SK-N-SH treated with all-trans-retinoic acid at 6 μM for 48 hours (cell line): ENCODE data around the gene THRAP3.

Source experiments
- ATAC-seq: fragments of 200-7000 bp; cut with Tn5 transposase; 3 replicates; pipeline ENCODE4 v1.9.1; 2020; ENCODE audit warnings: mild to moderate bottlenecking, moderate library complexity
- ARNTL ChIP-seq: fragments of 450-650 bp; formaldehyde crosslinking; IDR thresholded peaks from 2 replicates; pipeline ENCODE4 v1.5.0; 2020; ENCODE audit warnings: low read depth, mild to moderate bottlenecking, moderate library complexity, borderline replicate concordance
- BACH2 ChIP-seq: fragments of 250-450 bp; sonication (Bioruptor Pico); IDR thresholded peaks from 2 replicates; pipeline ENCODE4 v1.9.0; 2021; ENCODE audit warnings: mild to moderate bottlenecking, borderline replicate concordance
- CSDC2 ChIP-seq: fragments of 250-450 bp; sonication (Bioruptor Pico); IDR thresholded peaks from 2 replicates; pipeline ENCODE4 v1.5.0; 2020; ENCODE audit warnings: mild to moderate bottlenecking, moderate library complexity
- ESRRG ChIP-seq: fragments of 250-450 bp; sonication (Bioruptor Pico); IDR thresholded peaks from 2 replicates; pipeline ENCODE4 v1.6.1; 2021; ENCODE audit warnings: mild to moderate bottlenecking
- GLIS3 ChIP-seq: fragments of 250-450 bp; sonication (Bioruptor Pico); IDR thresholded peaks from 2 replicates; pipeline ENCODE4 v1.5.0; 2020; ENCODE audit warnings: mild to moderate bottlenecking, moderate library complexity
- ISL1 ChIP-seq: fragments of 250-450 bp; sonication (Bioruptor Pico); IDR thresholded peaks from 2 replicates; pipeline ENCODE4 v2.1.2; 2022; ENCODE audit warnings: mild to moderate bottlenecking, moderate library complexity
- OSR1 ChIP-seq: fragments of 250-450 bp; sonication (Bioruptor Pico); IDR thresholded peaks from 2 replicates; pipeline ENCODE4 v1.8.0; 2022; ENCODE audit warnings: moderate library complexity, mild to moderate bottlenecking, inconsistent platforms
- PPARA ChIP-seq: fragments of 250-450 bp; sonication (Bioruptor Pico); IDR thresholded peaks from 2 replicates; pipeline ENCODE4 v1.5.0; 2020; ENCODE audit warnings: mild to moderate bottlenecking, borderline replicate concordance
- RARB ChIP-seq: fragments of 250-450 bp; sonication (Bioruptor Pico); IDR thresholded peaks from 2 replicates; pipeline ENCODE4 v1.8.0; 2021; ENCODE audit warnings: mild to moderate bottlenecking, moderate library complexity
- SNAI2 ChIP-seq: fragments of 250-450 bp; sonication (Bioruptor Pico); IDR thresholded peaks from 2 replicates; pipeline ENCODE4 v1.5.0; 2020; ENCODE audit warnings: mild to moderate bottlenecking, moderate library complexity
- TCF4 ChIP-seq: fragments of 250-450 bp; sonication (Bioruptor Pico); IDR thresholded peaks from 2 replicates; pipeline ENCODE4 v1.8.0; 2021; ENCODE audit warnings: mild to moderate bottlenecking, moderate library complexity, borderline replicate concordance
- TOX ChIP-seq: fragments of 250-450 bp; sonication (Bioruptor Pico); IDR thresholded peaks from 2 replicates; pipeline ENCODE4 v1.8.0; 2021; ENCODE audit warnings: mild to moderate bottlenecking, moderate library complexity, borderline replicate concordance
- ZC3H10 ChIP-seq: fragments of 250-450 bp; sonication (Bioruptor Pico); IDR thresholded peaks from 2 replicates; pipeline ENCODE4 v1.5.1; 2021; ENCODE audit warnings: mild to moderate bottlenecking, moderate library complexity
- ZFP3 ChIP-seq: fragments of 250-450 bp; sonication (Bioruptor Pico); IDR thresholded peaks from 2 replicates; pipeline ENCODE4 v1.5.0; 2020; ENCODE audit warnings: mild to moderate bottlenecking, moderate library complexity
- ZNF565 ChIP-seq: fragments of 450-650 bp; formaldehyde crosslinking; conservative IDR thresholded peaks from 2 replicates; pipeline ENCODE4 v1.5.0; 2020; ENCODE audit warnings: low read depth, mild to moderate bottlenecking, moderate library complexity
- ZNF70 ChIP-seq: fragments of 450-650 bp; formaldehyde crosslinking; IDR thresholded peaks from 2 replicates; pipeline ENCODE4 v1.5.0; 2020; ENCODE audit warnings: mild to moderate bottlenecking, moderate library complexity
- ZNF8 ChIP-seq: fragments of 450-650 bp; formaldehyde crosslinking; IDR thresholded peaks from 2 replicates; pipeline ENCODE4 v1.5.0; 2020; ENCODE audit warnings: mild to moderate bottlenecking, moderate library complexity
- TF ChIP-seq, protein P1 (sequence below): fragments of 250-450 bp; sonication (Bioruptor Pico); IDR thresholded peaks from 2 replicates; pipeline ENCODE4 v1.5.0; 2020; ENCODE audit warnings: mild to moderate bottlenecking, moderate library complexity
- TF ChIP-seq, protein P2 (sequence below): fragments of 250-450 bp; sonication (Bioruptor Pico); IDR thresholded peaks from 2 replicates; pipeline ENCODE4 v1.8.0; 2021; ENCODE audit warnings: low read depth, mild to moderate bottlenecking, moderate library complexity, borderline replicate concordance
- TF ChIP-seq, protein P3 (sequence below): fragments of 250-450 bp; sonication (Bioruptor Pico); IDR thresholded peaks from 2 replicates; pipeline ENCODE4 v1.5.1; 2020; ENCODE audit warnings: low read depth, mild to moderate bottlenecking, moderate library complexity
- TF ChIP-seq, protein P4 (sequence below): fragments of 250-450 bp; sonication (Bioruptor Pico); IDR thresholded peaks from 2 replicates; pipeline ENCODE4 v1.8.0; 2020; ENCODE audit warnings: mild to moderate bottlenecking, moderate library complexity, borderline replicate concordance
- TF ChIP-seq, protein P5 (sequence below): fragments of 250-450 bp; sonication (Bioruptor Pico); IDR thresholded peaks from 2 replicates; pipeline ENCODE4 v1.5.1; 2021; ENCODE audit warnings: mild to moderate bottlenecking, moderate library complexity

THRAP3 gene

DNA sequence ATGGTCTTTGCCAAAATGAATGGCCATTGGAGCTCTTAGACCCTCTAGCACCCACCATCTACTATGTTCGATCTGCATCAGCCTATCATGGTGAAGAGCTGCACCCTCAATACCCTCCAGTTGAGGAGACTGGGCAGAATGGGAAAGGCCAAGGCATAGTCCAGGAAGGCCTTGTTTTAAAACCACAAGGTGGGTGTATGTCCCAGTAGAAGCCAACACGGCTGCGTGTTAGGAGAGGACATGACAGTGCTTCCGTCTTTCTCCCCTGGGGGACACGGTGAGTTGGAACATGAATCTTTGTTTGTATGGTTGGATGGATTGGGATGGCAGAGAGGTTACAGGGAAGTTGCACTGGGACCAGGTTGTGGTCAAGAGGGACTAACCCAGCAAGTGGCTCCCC, 63.4 kb downstream of the THRAP3 start:
- ATAC-seq: no peak
- TF ChIP-seq ZNF8 (no peak), SNAI2 (CRISPR knock-in tag) (no peak), BACH2 (no peak), ZNF70 (CRISPR knock-in tag) (no peak), OSR1 (CRISPR knock-in tag) (no peak), ESRRG (CRISPR knock-in tag) (no peak), PPARA (CRISPR knock-in tag) (no peak), ISL1 (CRISPR knock-in tag) (no peak), ZFP3 (CRISPR knock-in tag) (no peak), ARNTL (CRISPR knock-in tag) (no peak), CSDC2 (CRISPR knock-in tag) (no peak), TCF4 (CRISPR knock-in tag) (no peak), ZC3H10 (CRISPR knock-in tag) (no peak), RARB (no peak), GLIS3 (CRISPR knock-in tag) (no peak), TOX (no peak)
- TF ChIP-seq, protein P1, sequence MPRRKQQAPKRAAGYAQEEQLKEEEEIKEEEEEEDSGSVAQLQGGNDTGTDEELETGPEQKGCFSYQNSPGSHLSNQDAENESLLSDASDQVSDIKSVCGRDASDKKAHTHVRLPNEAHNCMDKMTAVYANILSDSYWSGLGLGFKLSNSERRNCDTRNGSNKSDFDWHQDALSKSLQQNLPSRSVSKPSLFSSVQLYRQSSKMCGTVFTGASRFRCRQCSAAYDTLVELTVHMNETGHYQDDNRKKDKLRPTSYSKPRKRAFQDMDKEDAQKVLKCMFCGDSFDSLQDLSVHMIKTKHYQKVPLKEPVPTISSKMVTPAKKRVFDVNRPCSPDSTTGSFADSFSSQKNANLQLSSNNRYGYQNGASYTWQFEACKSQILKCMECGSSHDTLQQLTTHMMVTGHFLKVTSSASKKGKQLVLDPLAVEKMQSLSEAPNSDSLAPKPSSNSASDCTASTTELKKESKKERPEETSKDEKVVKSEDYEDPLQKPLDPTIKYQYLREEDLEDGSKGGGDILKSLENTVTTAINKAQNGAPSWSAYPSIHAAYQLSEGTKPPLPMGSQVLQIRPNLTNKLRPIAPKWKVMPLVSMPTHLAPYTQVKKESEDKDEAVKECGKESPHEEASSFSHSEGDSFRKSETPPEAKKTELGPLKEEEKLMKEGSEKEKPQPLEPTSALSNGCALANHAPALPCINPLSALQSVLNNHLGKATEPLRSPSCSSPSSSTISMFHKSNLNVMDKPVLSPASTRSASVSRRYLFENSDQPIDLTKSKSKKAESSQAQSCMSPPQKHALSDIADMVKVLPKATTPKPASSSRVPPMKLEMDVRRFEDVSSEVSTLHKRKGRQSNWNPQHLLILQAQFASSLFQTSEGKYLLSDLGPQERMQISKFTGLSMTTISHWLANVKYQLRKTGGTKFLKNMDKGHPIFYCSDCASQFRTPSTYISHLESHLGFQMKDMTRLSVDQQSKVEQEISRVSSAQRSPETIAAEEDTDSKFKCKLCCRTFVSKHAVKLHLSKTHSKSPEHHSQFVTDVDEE (CRISPR knock-in tag): no peak
- TF ChIP-seq, protein P2, sequence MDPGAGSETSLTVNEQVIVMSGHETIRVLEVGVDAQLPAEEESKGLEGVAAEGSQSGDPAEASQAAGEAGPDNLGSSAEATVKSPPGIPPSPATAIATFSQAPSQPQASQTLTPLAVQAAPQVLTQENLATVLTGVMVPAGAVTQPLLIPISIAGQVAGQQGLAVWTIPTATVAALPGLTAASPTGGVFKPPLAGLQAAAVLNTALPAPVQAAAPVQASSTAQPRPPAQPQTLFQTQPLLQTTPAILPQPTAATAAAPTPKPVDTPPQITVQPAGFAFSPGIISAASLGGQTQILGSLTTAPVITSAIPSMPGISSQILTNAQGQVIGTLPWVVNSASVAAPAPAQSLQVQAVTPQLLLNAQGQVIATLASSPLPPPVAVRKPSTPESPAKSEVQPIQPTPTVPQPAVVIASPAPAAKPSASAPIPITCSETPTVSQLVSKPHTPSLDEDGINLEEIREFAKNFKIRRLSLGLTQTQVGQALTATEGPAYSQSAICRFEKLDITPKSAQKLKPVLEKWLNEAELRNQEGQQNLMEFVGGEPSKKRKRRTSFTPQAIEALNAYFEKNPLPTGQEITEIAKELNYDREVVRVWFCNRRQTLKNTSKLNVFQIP (CRISPR knock-in tag): no peak
- TF ChIP-seq, protein P3, sequence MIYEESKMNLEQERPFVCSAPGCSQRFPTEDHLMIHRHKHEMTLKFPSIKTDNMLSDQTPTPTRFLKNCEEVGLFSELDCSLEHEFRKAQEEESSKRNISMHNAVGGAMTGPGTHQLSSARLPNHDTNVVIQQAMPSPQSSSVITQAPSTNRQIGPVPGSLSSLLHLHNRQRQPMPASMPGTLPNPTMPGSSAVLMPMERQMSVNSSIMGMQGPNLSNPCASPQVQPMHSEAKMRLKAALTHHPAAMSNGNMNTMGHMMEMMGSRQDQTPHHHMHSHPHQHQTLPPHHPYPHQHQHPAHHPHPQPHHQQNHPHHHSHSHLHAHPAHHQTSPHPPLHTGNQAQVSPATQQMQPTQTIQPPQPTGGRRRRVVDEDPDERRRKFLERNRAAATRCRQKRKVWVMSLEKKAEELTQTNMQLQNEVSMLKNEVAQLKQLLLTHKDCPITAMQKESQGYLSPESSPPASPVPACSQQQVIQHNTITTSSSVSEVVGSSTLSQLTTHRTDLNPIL (CRISPR knock-in tag): no peak

DNA sequence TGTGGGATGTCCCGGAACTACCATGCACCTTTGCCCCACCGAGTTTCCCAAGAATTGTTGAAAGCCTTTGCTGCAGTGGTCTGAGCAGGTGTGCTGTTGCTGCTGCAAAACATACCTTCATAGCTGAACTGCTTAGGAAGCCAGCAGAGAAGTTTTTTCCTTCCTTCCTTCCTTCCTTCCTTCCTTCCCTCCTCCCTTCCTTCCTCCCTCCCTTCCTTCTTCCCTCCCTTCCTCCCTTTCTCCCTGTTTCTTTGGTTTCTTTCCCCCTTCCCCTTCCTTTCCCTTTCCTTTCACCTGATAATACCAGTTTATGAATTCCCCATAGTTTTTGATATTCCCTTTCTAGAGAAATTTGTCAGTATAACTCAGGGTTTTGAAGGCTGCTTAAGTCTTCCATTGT, 71.1 kb downstream of the THRAP3 start:
- ATAC-seq: no peak
- no peak for TF ChIP-seq CSDC2 (CRISPR knock-in tag)
- TF ChIP-seq, protein P4, sequence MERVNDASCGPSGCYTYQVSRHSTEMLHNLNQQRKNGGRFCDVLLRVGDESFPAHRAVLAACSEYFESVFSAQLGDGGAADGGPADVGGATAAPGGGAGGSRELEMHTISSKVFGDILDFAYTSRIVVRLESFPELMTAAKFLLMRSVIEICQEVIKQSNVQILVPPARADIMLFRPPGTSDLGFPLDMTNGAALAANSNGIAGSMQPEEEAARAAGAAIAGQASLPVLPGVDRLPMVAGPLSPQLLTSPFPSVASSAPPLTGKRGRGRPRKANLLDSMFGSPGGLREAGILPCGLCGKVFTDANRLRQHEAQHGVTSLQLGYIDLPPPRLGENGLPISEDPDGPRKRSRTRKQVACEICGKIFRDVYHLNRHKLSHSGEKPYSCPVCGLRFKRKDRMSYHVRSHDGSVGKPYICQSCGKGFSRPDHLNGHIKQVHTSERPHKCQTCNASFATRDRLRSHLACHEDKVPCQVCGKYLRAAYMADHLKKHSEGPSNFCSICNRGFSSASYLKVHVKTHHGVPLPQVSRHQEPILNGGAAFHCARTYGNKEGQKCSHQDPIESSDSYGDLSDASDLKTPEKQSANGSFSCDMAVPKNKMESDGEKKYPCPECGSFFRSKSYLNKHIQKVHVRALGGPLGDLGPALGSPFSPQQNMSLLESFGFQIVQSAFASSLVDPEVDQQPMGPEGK (CRISPR knock-in tag): no peak
- no peak for TF ChIP-seq RARB
- TF ChIP-seq ZNF565 (CRISPR knock-in tag): no peak
- TF ChIP-seq BACH2: no peak
- no peak for TF ChIP-seq TOX
- no peak for TF ChIP-seq TCF4 (CRISPR knock-in tag)
- TF ChIP-seq, protein P1 (CRISPR knock-in tag): no peak

DNA sequence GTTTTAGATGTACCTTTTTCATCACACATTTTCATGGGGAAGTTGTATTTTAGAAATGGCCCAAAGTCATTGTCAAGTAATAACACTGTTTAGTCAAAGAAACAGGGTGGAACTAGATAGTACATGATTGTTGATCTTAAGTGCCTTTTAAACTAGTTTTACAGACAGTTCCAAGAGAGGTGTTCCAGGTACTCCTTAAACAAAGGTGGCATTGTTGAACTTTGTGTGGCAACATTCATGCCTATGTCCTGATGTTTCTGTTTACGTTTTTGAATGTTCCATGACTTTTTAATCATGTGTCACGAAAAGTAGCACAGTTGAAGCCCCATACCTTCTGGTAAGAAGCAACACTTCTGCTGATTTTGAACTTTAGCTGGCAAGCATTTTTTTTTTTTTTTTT, 72.8 kb downstream of the THRAP3 start:
- no peak for ATAC-seq
- TF ChIP-seq ZFP3 (CRISPR knock-in tag): no peak
- no peak for TF ChIP-seq PPARA (CRISPR knock-in tag)
- no peak for TF ChIP-seq ZC3H10 (CRISPR knock-in tag)
- TF ChIP-seq, protein P5, sequence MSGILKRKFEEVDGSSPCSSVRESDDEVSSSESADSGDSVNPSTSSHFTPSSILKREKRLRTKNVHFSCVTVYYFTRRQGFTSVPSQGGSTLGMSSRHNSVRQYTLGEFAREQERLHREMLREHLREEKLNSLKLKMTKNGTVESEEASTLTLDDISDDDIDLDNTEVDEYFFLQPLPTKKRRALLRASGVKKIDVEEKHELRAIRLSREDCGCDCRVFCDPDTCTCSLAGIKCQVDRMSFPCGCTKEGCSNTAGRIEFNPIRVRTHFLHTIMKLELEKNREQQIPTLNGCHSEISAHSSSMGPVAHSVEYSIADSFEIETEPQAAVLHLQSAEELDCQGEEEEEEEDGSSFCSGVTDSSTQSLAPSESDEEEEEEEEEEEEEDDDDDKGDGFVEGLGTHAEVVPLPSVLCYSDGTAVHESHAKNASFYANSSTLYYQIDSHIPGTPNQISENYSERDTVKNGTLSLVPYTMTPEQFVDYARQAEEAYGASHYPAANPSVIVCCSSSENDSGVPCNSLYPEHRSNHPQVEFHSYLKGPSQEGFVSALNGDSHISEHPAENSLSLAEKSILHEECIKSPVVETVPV (CRISPR knock-in tag): no peak
- TF ChIP-seq, protein P1 (CRISPR knock-in tag): no peak
- TF ChIP-seq GLIS3 (CRISPR knock-in tag): no peak
- TF ChIP-seq ZNF8: no peak
- TF ChIP-seq ZNF565 (CRISPR knock-in tag): no peak
